DMS153 treated with DMSO at 0.1 percent for 48 hours (cell line): ENCODE data around the gene GPS1.

ENCODE experiments used
- DNase-seq: peaks from one replicate; lab custom pipeline; 2025; ENCODE audit not compliant: unreplicated experiment; lab: John Stamatoyannopoulos, UW

GPS1 gene

GRCh38 chr17:82041144-82041814, 10.4 kb upstream of the GPS1 start:
- DNase-seq: no peak

GRCh38 chr17:82042649-82043048, 9.0 kb upstream of the GPS1 start:
- no peak for DNase-seq

GRCh38 chr17:82043507-82043906, 8.2 kb upstream of the GPS1 start:
- no peak for DNase-seq

- DNase-seq: no peak
These were observed 5.7 kb upstream of the GPS1 start for GRCh38 chr17:82045936-82046484.

- no peak for DNase-seq
These were observed 4.8 kb upstream of the GPS1 start for GRCh38 chr17:82046903-82047302.

- no peak for DNase-seq
These were observed 4.3 kb upstream of the GPS1 start for GRCh38 chr17:82047379-82047778.

GRCh38 chr17:82047914-82048570, 3.7 kb upstream of the GPS1 start:
- no peak for DNase-seq

- DNase-seq: no peak
These were observed 3.1 kb upstream of the GPS1 start for GRCh38 chr17:82048571-82048971.

GRCh38 chr17:82049106-82049505, 2.6 kb upstream of the GPS1 start:
- no peak for DNase-seq

- no peak for DNase-seq
These were observed 2.2 kb upstream of the GPS1 start for GRCh38 chr17:82049521-82049971.

GRCh38 chr17:82050152-82050760, 1.4 kb upstream of the GPS1 start:
- no peak for DNase-seq

- DNase-seq: no peak
These were observed 697 bp upstream of the GPS1 start for GRCh38 chr17:82050761-82051641.

- no peak for DNase-seq
These were observed 951 bp downstream of the GPS1 start for GRCh38 chr17:82052638-82053059.

GRCh38 chr17:82053130-82053529, 1.4 kb downstream of the GPS1 start:
- DNase-seq: no peak

- no peak for DNase-seq
These were observed 2.0 kb downstream of the GPS1 start for GRCh38 chr17:82053556-82054263.

GRCh38 chr17:82054351-82055022, 2.8 kb downstream of the GPS1 start:
- DNase-seq: no peak

GRCh38 chr17:82055023-82055964, 3.6 kb downstream of the GPS1 start:
- no peak for DNase-seq

GRCh38 chr17:82055965-82056728, 4.4 kb downstream of the GPS1 start:
- DNase-seq: no peak
